IMR-90 (cell line): ENCODE results near the gene ZNF625. TPM values are rescaled to one million over a fixed set of nuclear protein-coding genes. Genes with fewer than 3 reads are reported as not detected.

Experiments
- ATAC-seq: fragments of 200-7000 bp; cut with Tn5 transposase; 2 replicates; pipeline ENCODE4 v1.9.1; 2020; ENCODE audit warnings: low read depth, mild to moderate bottlenecking, moderate library complexity
- BruUV-seq: library from RNA; stranded (reverse); fragments of 400-500 nt; replicated peaks from 2 replicates; lab custom pipeline; 2021; lab: Mats Ljungman, UMichigan
- CTCF ChIA-PET: fragments of 300-600 bp; formaldehyde crosslinking; extraction: SDS; loops from one replicate; lab custom pipeline; 2021; ENCODE audit warnings: antibody characterized with exemption; lab: Yijun Ruan, JAX
- POLR2A ChIA-PET: fragments of 300-600 bp; sonication (Branson Sonifier 250); formaldehyde crosslinking; loops from one replicate; lab custom pipeline; 2022; ENCODE audit warnings: antibody characterized with exemption; ENCODE audit not compliant: unreplicated experiment; lab: Charles Lee
- DNase-seq: peaks from one replicate; pipeline ENCODE4 v3.0.0; 2013
- H2AFZ ChIP-seq: replicated peaks from 2 replicates; pipeline ENCODE3; 2013; ENCODE audit warnings: low read length, mild to moderate bottlenecking; ENCODE audit not compliant: poor library complexity
- H2AK5ac ChIP-seq: 2 replicates; pipeline ENCODE4 v1.6.1; 2013; ENCODE audit warnings: low read depth, low read length, inconsistent platforms
- H2AK9ac ChIP-seq: replicated peaks from 2 replicates; pipeline ENCODE3; 2013; ENCODE audit warnings: mild to moderate bottlenecking, low read depth, low read length, moderate library complexity; ENCODE audit not compliant: poor library complexity
- H2BK120ac ChIP-seq: 2 replicates; pipeline ENCODE4 v1.6.1; 2013; ENCODE audit warnings: low read depth, low read length, inconsistent platforms
- H2BK15ac ChIP-seq: 3 replicates; pipeline ENCODE4 v1.6.1; 2013; ENCODE audit warnings: low read depth, low read length, inconsistent platforms
- H2BK20ac ChIP-seq: 2 replicates; pipeline ENCODE4 v1.6.1; 2013; ENCODE audit warnings: low read depth, mild to moderate bottlenecking, inconsistent platforms, low read length, moderate library complexity
- H2BK5ac ChIP-seq: 2 replicates; pipeline ENCODE4 v1.6.1; 2013; ENCODE audit warnings: mild to moderate bottlenecking, low read depth, low read length, inconsistent platforms; ENCODE audit not compliant: poor library complexity, severe bottlenecking
- H3K14ac ChIP-seq: replicated peaks from 2 replicates; pipeline ENCODE4 v1.6.1; 2013; ENCODE audit warnings: low read depth, low read length, inconsistent platforms
- H3K18ac ChIP-seq: 2 replicates; pipeline ENCODE4 v1.6.1; 2013; ENCODE audit warnings: low read depth, low read length, control low read depth
- H3K23ac ChIP-seq: 2 replicates; pipeline ENCODE4 v1.6.1; 2013; ENCODE audit warnings: low read depth, low read length, inconsistent platforms
- H3K27ac ChIP-seq: 2 replicates; pipeline ENCODE4 v1.5.1; 2013; ENCODE audit warnings: mild to moderate bottlenecking, control low read depth, low read length; ENCODE audit not compliant: insufficient read depth
- H3K27me3 ChIP-seq: 2 replicates; pipeline ENCODE4 v1.6.1; 2013; ENCODE audit warnings: low read length; ENCODE audit not compliant: control insufficient read depth, insufficient read depth
- H3K36me3 ChIP-seq: 2 replicates; pipeline ENCODE4 v1.6.1; 2013; ENCODE audit warnings: low read length, mixed read lengths; ENCODE audit not compliant: control insufficient read depth, insufficient read depth
- H3K4ac ChIP-seq: 2 replicates; pipeline ENCODE4 v1.6.1; 2013; ENCODE audit warnings: low read depth, low read length, inconsistent platforms
- H3K4me1 ChIP-seq: 2 replicates; pipeline ENCODE4 v1.6.1; 2013; ENCODE audit warnings: low read length, mixed read lengths; ENCODE audit not compliant: control insufficient read depth, insufficient read depth
- H3K4me2 ChIP-seq: 2 replicates; pipeline ENCODE4 v1.6.1; 2013; ENCODE audit warnings: low read depth, mild to moderate bottlenecking, control low read depth, low read length, moderate library complexity
- H3K4me3 ChIP-seq: 2 replicates; pipeline ENCODE4 v1.5.1; 2013; ENCODE audit warnings: low read depth, mild to moderate bottlenecking, control low read depth, low read length, moderate library complexity; ENCODE audit not compliant: insufficient read depth
- H3K56ac ChIP-seq: 2 replicates; pipeline ENCODE4 v1.6.1; 2013; ENCODE audit warnings: low read length, inconsistent platforms; ENCODE audit not compliant: insufficient read depth; ENCODE audit errors: extremely low read depth
- H3K79me1 ChIP-seq, 2 experiments: 2 replicates each; pipeline ENCODE4 v1.6.1; 2013; ENCODE audit warnings: low read length in 2 of 2, inconsistent platforms in 1 of 2, low read depth in 1 of 2
- H3K9ac ChIP-seq: 2 replicates; pipeline ENCODE4 v1.6.1; 2013; ENCODE audit warnings: low read depth, low read length, control low read depth
- H3K9me1 ChIP-seq: 2 replicates; pipeline ENCODE4 v1.6.1; 2013; ENCODE audit warnings: low read length, inconsistent platforms; ENCODE audit not compliant: insufficient read depth
- H3K9me3 ChIP-seq: 2 replicates; pipeline ENCODE4 v1.6.1; 2013; ENCODE audit warnings: low read length; ENCODE audit not compliant: control insufficient read depth, insufficient read depth
- H4K20me1 ChIP-seq: 2 replicates; pipeline ENCODE4 v1.6.1; 2013; ENCODE audit warnings: low read length, inconsistent platforms; ENCODE audit not compliant: insufficient read depth
- H4K5ac ChIP-seq: 2 replicates; pipeline ENCODE4 v1.6.1; 2013; ENCODE audit warnings: mild to moderate bottlenecking, low read depth, low read length, control low read depth
- H4K8ac ChIP-seq, 2 experiments: 2 replicates each; pipeline ENCODE4 v1.6.1; 2013; ENCODE audit warnings: low read depth in 2 of 2, low read length in 2 of 2, control low read depth in 1 of 2, inconsistent platforms in 1 of 2
- H4K91ac ChIP-seq: 2 replicates; pipeline ENCODE4 v1.6.1; 2013; ENCODE audit warnings: low read depth, low read length, inconsistent platforms; ENCODE audit not compliant: insufficient read depth
- CHD1 ChIP-seq: IDR thresholded peaks from 2 replicates; pipeline ENCODE4 v1.6.1; 2012; ENCODE audit warnings: low read depth, low read length, improper control_type of control experiment
- MAZ ChIP-seq: IDR thresholded peaks from 2 replicates; pipeline ENCODE4 v1.6.1; 2012; ENCODE audit warnings: low read depth, mild to moderate bottlenecking, low read length, improper control_type of control experiment, moderate library complexity, borderline replicate concordance
- MXI1 ChIP-seq: IDR thresholded peaks from 2 replicates; pipeline ENCODE4 v1.6.1; 2012; ENCODE audit warnings: low read depth, mild to moderate bottlenecking, low read length, moderate library complexity, borderline replicate concordance
- NFE2L2 ChIP-seq: fragments of 150-350 bp; IDR thresholded peaks from 2 replicates; pipeline ENCODE4 v1.6.1; 2016; ENCODE audit warnings: low read depth, mild to moderate bottlenecking, low read length
- RCOR1 ChIP-seq: IDR thresholded peaks from 2 replicates; pipeline ENCODE4 v1.6.1; 2012; ENCODE audit warnings: mild to moderate bottlenecking, low read length, improper control_type of control experiment; ENCODE audit not compliant: insufficient replicate concordance
- SMC3 ChIP-seq: fragments of 150-350 bp; IDR thresholded peaks from 2 replicates; pipeline ENCODE4 v1.6.1; 2016; ENCODE audit warnings: low read depth, mild to moderate bottlenecking, antibody characterized with exemption, low read length, moderate library complexity
- WGBS, 2 experiments: methylation state at CpG; one replicate each; pipeline versions ENCODE4 v1.1.5 to v1.1.7; 2013; ENCODE audit warnings: missing lambda C conversion rate in 2 of 2; ENCODE audit not compliant: insufficient read length in 1 of 2; ENCODE audit errors: extremely low coverage in 2 of 2; 5-methylcytosine and 5-hydroxymethylcytosine counted together
- dilution Hi-C: fragments of 300-500 bp; cut with HindIII; formaldehyde crosslinking; loops from one replicate; pipeline ENCODE4 v1.14.3; 2018; ENCODE audit warnings: low sequenced_read_pairs; ENCODE audit not compliant: unreplicated experiment
- in situ Hi-C: fragments of 300-500 bp; cut with MboI; formaldehyde crosslinking; loops from 3 replicates; pipeline ENCODE4 v1.14.3; 2019; ENCODE audit warnings: low sequenced_read_pairs, inconsistent platforms, mixed read lengths
- intact Hi-C: fragments of 100-400 bp; cut with micrococcal nuclease; formaldehyde crosslinking; loops from 2 replicates; pipeline ENCODE4 v1.10.0; 2022
- polyA plus RNA-seq, 3 experiments: library from polyadenylated mRNA; depleted of rRNA; stranded (reverse); fragments of >200 nt; gene quantifications; 2 replicates each; pipeline ENCODE4 v1.2.3, GENCODE V29; 2012; ENCODE audit warnings: low replicate concordance in 1 of 3
- total RNA-seq: library from RNA; depleted of rRNA; stranded (reverse); fragments of >200 nt; gene quantifications from 2 replicates; pipeline ENCODE4 v1.2.3, GENCODE V29; 2012

The ZNF625 gene
- total and polyA plus RNA-seq, 2 of the 4 experiments (the other 2 are of a cell fraction): 2.5 to 16.7 TPM

DNA sequence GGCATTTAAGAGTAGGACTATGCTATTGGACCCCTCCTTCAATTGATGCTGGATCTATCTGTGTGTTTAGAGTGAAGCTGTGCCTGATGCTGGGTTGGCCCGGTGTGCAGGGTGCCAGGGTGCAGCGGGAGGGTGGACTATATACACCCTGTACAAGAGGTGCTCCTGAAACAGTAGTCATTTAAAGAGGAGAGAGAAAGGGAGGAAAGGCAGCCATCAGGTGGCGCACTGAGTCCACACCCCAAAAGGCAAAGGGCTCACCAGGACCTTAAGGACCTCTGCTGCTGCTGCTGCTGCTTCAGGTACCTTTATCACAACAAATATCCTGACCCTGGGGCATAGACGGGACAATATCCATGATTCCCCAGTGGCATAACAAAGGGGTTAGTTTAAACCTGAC, 45.7 kb upstream of the ZNF625 start:
- POLR2A ChIA-PET: no interaction called here
- H3K4me2 ChIP-seq: no peak overlapping the region
- no peak overlapping the region for H3K14ac ChIP-seq
- WGBS, 2 experiments: no CpG with 5 or more reads among the region's 4 CpGs
- no peaks in the 10 kb centered on the region for H3K27me3 ChIP-seq
- H4K5ac ChIP-seq: no peak overlapping the region
- dilution Hi-C loops (no loop called here), in situ Hi-C loops (no loop called here), intact Hi-C loops (no loop called here)
- peaks cover 35% of the 10 kb centered on the region for H3K9me3 ChIP-seq
- no peak overlapping the region for H3K23ac ChIP-seq
- no peak overlapping the region for H3K18ac ChIP-seq
- H2BK15ac ChIP-seq: no peak overlapping the region
- H4K8ac ChIP-seq: no peak overlapping the region
- no TSS peak for BruUV-seq
- H3K4ac ChIP-seq: no peak overlapping the region
- H4K91ac ChIP-seq: no peak overlapping the region
- H2BK5ac ChIP-seq: no peak overlapping the region
- H3K9ac ChIP-seq: no peak overlapping the region
- ATAC-seq (no peak), DNase-seq (no peak)
- H4K20me1 ChIP-seq: no peaks in the 10 kb centered on the region
- peaks cover 0 to 3% of the 10 kb centered on the region in 2 experiments; a peak in 1 of 4 replicates for H3K79me1 ChIP-seq
- H3K4me3 ChIP-seq: no peak overlapping the region
- no peak overlapping the region for H2AFZ ChIP-seq
- no peak overlapping the region for H3K56ac ChIP-seq
- no peaks in the 10 kb centered on the region for H3K36me3 ChIP-seq
- CTCF ChIA-PET: no interaction called here
- H3K27ac ChIP-seq: no peak overlapping the region
- H2AK5ac ChIP-seq: no peak overlapping the region
- no peak overlapping the region for H2BK20ac ChIP-seq
- no peak for TF ChIP-seq MAZ
- TF ChIP-seq RCOR1: no peak
- no peak for TF ChIP-seq MXI1
- no peak for TF ChIP-seq NFE2L2
- no peak for TF ChIP-seq CHD1
- TF ChIP-seq SMC3: no peak
- H3K4me1 ChIP-seq: no peaks in the 10 kb centered on the region
- no peak overlapping the region for H2AK9ac ChIP-seq
- H3K9me1 ChIP-seq: no peaks in the 10 kb centered on the region
- H2BK120ac ChIP-seq: no peak overlapping the region
